K562 (cell line): ENCODE data around the gene SLC29A3. TPM values are rescaled to one million over a fixed set of nuclear protein-coding genes. Genes with fewer than 3 reads are reported as not detected.

Experiments
- ATAC-seq: fragments of 200-7000 bp; cut with Tn5 transposase; 3 replicates; pipeline ENCODE4 v1.9.1; 2020; ENCODE audit warnings: moderate library complexity
- BruUV-seq: library from RNA; stranded (reverse); fragments of 400-500 nt; replicated peaks from 2 replicates; lab custom pipeline; 2021; lab: Mats Ljungman, UMichigan
- CTCF ChIA-PET: fragments of 300-600 bp; formaldehyde crosslinking; extraction: SDS; loops from one replicate; lab custom pipeline; 2021; ENCODE audit warnings: low intra/inter-chr PET ratio; lab: Yijun Ruan, JAX
- POLR2A ChIA-PET: fragments of 300-600, 350-650 bp; sonication (Branson Sonifier 250); formaldehyde crosslinking; extraction: SDS; loops from one replicate; lab custom pipeline; 2021; ENCODE audit warnings: antibody characterized with exemption, inconsistent platforms; lab: Yijun Ruan, JAX
- DNase-seq, 4 experiments: peaks; one replicate each; pipeline versions ENCODE4 v3.0.0 to v3.0.0-alpha.2; 2011 to 2018; ENCODE audit warnings: low spot score in 3 of 4, mixed read lengths in 3 of 4; ENCODE audit errors: extremely low read depth in 1 of 4
- FAIRE-seq: peaks from 2 replicates; lab custom pipeline; 2011; peaks lifted over from hg19 to GRCh38; lab: Jason Lieb, UNC
- H2AFZ ChIP-seq: 2 replicates; pipeline ENCODE4 v1.6.0; 2011; ENCODE audit warnings: low read depth, low read length, control low read depth, inconsistent platforms
- H3K27ac ChIP-seq: fragments of 200-600 bp; 3 replicates; pipeline ENCODE4 v1.8.0; 2011; ENCODE audit warnings: low read depth, mild to moderate bottlenecking, control low read depth, inconsistent platforms, low read length, moderate library complexity, mixed read lengths; ENCODE audit errors: extremely low read depth
- H3K27me3 ChIP-seq, 2 experiments: fragments of 300-600 bp in 1 of 2; 2 replicates in 1 of 2; 3 replicates in 1 of 2; pipeline versions ENCODE4 v1.6.0 to v1.8.0; 2011; ENCODE audit warnings: inconsistent platforms in 2 of 2, low read length in 2 of 2, mild to moderate bottlenecking in 1 of 2, mixed read lengths in 1 of 2, moderate library complexity in 1 of 2; ENCODE audit not compliant: control insufficient read depth in 2 of 2, insufficient read depth in 2 of 2
- H3K36me3 ChIP-seq: fragments of 300-600 bp; 3 replicates; pipeline ENCODE4 v1.8.0; 2011; ENCODE audit warnings: mild to moderate bottlenecking, low read length, inconsistent platforms; ENCODE audit not compliant: control insufficient read depth, insufficient read depth
- H3K4me1 ChIP-seq, 2 experiments: fragments of 200-600 bp in 1 of 2; replicated peaks in 1 of 2; 2 replicates in 1 of 2; 3 replicates in 1 of 2; pipeline versions ENCODE4 v1.5.1 to v1.8.0; 2011; ENCODE audit warnings: inconsistent platforms in 2 of 2, low read length in 2 of 2, mild to moderate bottlenecking in 1 of 2, mixed read lengths in 1 of 2, moderate library complexity in 1 of 2; ENCODE audit not compliant: control insufficient read depth in 2 of 2, insufficient read depth in 2 of 2
- H3K4me2 ChIP-seq: 2 replicates; pipeline ENCODE4 v1.6.1; 2011; ENCODE audit warnings: low read length, control low read depth, inconsistent platforms, mixed read lengths; ENCODE audit not compliant: insufficient read depth
- H3K4me3 ChIP-seq: fragments of 200-600 bp; sonication (generic), shearing (Covaris generic); 2 replicates; pipeline ENCODE4 v1.5.1; 2016; ENCODE audit warnings: control low read depth, inconsistent platforms
- H3K79me2 ChIP-seq: fragments of 200-600 bp; 3 replicates; pipeline ENCODE4 v1.8.0; 2011; ENCODE audit warnings: low read length, inconsistent platforms; ENCODE audit not compliant: control insufficient read depth, insufficient read depth
- H3K9ac ChIP-seq, 2 experiments: 2 replicates each; pipeline versions ENCODE4 v1.6.0 to v1.6.1; 2011; ENCODE audit warnings: low read depth in 2 of 2, low read length in 2 of 2, control low read depth in 1 of 2, inconsistent platforms in 1 of 2, mild to moderate bottlenecking in 1 of 2, mixed read lengths in 1 of 2; ENCODE audit not compliant: insufficient read depth in 1 of 2
- H3K9me1 ChIP-seq: one replicate; pipeline ENCODE4 v1.6.0; 2011; ENCODE audit warnings: inconsistent platforms, mild to moderate bottlenecking, low read length, moderate library complexity; ENCODE audit not compliant: control insufficient read depth, insufficient read depth
- H3K9me3 ChIP-seq: replicated peaks from 2 replicates; pipeline ENCODE4 v1.5.1; 2011; ENCODE audit warnings: low read depth, low read length, inconsistent platforms; ENCODE audit not compliant: control insufficient read depth, insufficient read depth
- H4K20me1 ChIP-seq: replicated peaks from 2 replicates; pipeline ENCODE4 v1.6.1; 2011; ENCODE audit warnings: low read length, inconsistent platforms, mixed read lengths; ENCODE audit not compliant: control insufficient read depth, insufficient read depth
- CBX8 ChIP-seq: fragments of 200-600 bp; sonication (generic); IDR thresholded peaks from 2 replicates; pipeline ENCODE4 v1.6.1; 2012; ENCODE audit warnings: borderline replicate concordance, mixed run types, low read depth, mild to moderate bottlenecking, moderate library complexity, mixed read lengths, low read length, control low read depth, inconsistent platforms; ENCODE audit not compliant: poor library complexity, severe bottlenecking; ENCODE audit errors: extremely low read depth
- E2F6 ChIP-seq, 2 experiments: IDR thresholded peaks; 2 replicates each; pipeline ENCODE4 v1.6.1; 2011; ENCODE audit warnings: borderline replicate concordance in 1 of 2, control low read depth in 1 of 2, low read depth in 1 of 2, low read length in 1 of 2, mild to moderate bottlenecking in 1 of 2, mixed read lengths in 1 of 2, moderate library complexity in 1 of 2; ENCODE audit not compliant: insufficient read depth in 1 of 2, insufficient read length in 1 of 2, poor library complexity in 1 of 2, severe bottlenecking in 1 of 2; ENCODE audit errors: extremely low read depth in 1 of 2
- FUS ChIP-seq: fragments of 200-400 bp; formaldehyde crosslinking; optimal IDR thresholded peaks from 2 replicates; pipeline ENCODE3; 2017; ENCODE audit warnings: low read depth, low read length
- LARP7 ChIP-seq: fragments of 450-650 bp; IDR thresholded peaks from 2 replicates; pipeline ENCODE4 v1.6.1; 2016
- SETDB1 ChIP-seq: IDR thresholded peaks from one replicate; pipeline ENCODE4 v1.6.1; 2012; ENCODE audit warnings: low read length, control low read depth, inconsistent platforms
- STAT5A ChIP-seq: IDR thresholded peaks from 2 replicates; pipeline ENCODE4 v1.6.1; 2012; ENCODE audit warnings: low read length, inconsistent platforms, borderline replicate concordance
- TARDBP ChIP-seq: fragments of 450-650 bp; IDR thresholded peaks from 2 replicates; pipeline ENCODE4 v1.6.1; 2016
- TCF7L2 ChIP-seq: fragments of 150-350 bp; IDR thresholded peaks from 2 replicates; pipeline ENCODE4 v1.6.1; 2016; ENCODE audit warnings: low read depth, mild to moderate bottlenecking, low read length, moderate library complexity
- TGIF2 ChIP-seq: sonication (generic); formaldehyde crosslinking; IDR thresholded peaks from 2 replicates; pipeline ENCODE4 v1.8.1; 2022; ENCODE audit warnings: mild to moderate bottlenecking, missing genetic modification reagents, moderate library complexity
- YY1 ChIP-seq, 3 experiments: IDR thresholded peaks; 2 replicates each; pipeline ENCODE4 v1.6.1; 2011; ENCODE audit warnings: low read length in 2 of 3, mild to moderate bottlenecking in 2 of 3, moderate library complexity in 2 of 3, borderline replicate concordance in 1 of 3, control low read depth in 1 of 3, low read depth in 1 of 3; ENCODE audit not compliant: insufficient read depth in 3 of 3, insufficient replicate concordance in 2 of 3, control insufficient read depth in 1 of 3, insufficient read length in 1 of 3; ENCODE audit errors: extremely low read depth in 1 of 3
- ZNF124 ChIP-seq: sonication (generic); formaldehyde crosslinking; IDR thresholded peaks from 2 replicates; pipeline ENCODE4 v1.8.1; 2022; ENCODE audit warnings: missing genetic modification reagents
- WGBS: fragments of 100-300 bp; shearing (Covaris generic); methylation state at CpG from one replicate; pipeline ENCODE4 v1.1.6; 2016; ENCODE audit warnings: low coverage, mixed read lengths; ENCODE audit not compliant: insufficient coverage; ENCODE audit errors: missing lambda C conversion rate; 5-methylcytosine and 5-hydroxymethylcytosine counted together
- in situ Hi-C: fragments of 300-500 bp; cut with MboI; formaldehyde crosslinking; loops from 4 replicates; pipeline ENCODE4 v1.15.0; 2018; ENCODE audit warnings: inconsistent platforms, mixed read lengths
- intact Hi-C: fragments of 100-400 bp; cut with micrococcal nuclease; formaldehyde crosslinking; loops from 2 replicates; pipeline ENCODE4 v1.14.2; 2022
- polyA plus RNA-seq, 8 experiments: library from polyadenylated mRNA; depleted of rRNA in 4 of 8; stranded (reverse) in 5 of 8; unstranded in 3 of 8; fragments of >200 nt; fragmentation: Nextera tagmentation in 2 of 8; fragmentation: Illumina TruSeq in 1 of 8; extraction: Ambion mirVana in 2 of 8; extraction: Trizol in 1 of 8; gene quantifications; 2 replicates each; pipeline versions ENCODE4 v1.2.1 to v1.2.3, GENCODE V29; 2011 to 2014; ENCODE audit warnings: inconsistent platforms in 1 of 8, missing spikeins in 1 of 8
- total RNA-seq, 7 experiments: library from RNA; depleted of rRNA in 6 of 7; stranded (reverse); fragments of >200 nt in 6 of 7; fragmentation: Illumina TruSeq in 2 of 7; extraction: Trizol in 2 of 7; gene quantifications; 2 replicates each; pipeline versions ENCODE4 v1.2.1 to v1.2.3, GENCODE V29; 2011 to 2021; ENCODE audit warnings: low replicate concordance in 1 of 7
- TF ChIP-seq, protein P1 (sequence below): fragments of 250-450 bp; sonication (Bioruptor Pico); IDR thresholded peaks from 2 replicates; pipeline ENCODE4 v1.4.0; 2020

The SLC29A3 gene
- total and polyA plus RNA-seq, 9 of the 15 experiments (the other 6 are each of a cell fraction or from before 2014, with no cell fraction given): 2.1 to 10.7 (median 4.6) TPM

DNA sequence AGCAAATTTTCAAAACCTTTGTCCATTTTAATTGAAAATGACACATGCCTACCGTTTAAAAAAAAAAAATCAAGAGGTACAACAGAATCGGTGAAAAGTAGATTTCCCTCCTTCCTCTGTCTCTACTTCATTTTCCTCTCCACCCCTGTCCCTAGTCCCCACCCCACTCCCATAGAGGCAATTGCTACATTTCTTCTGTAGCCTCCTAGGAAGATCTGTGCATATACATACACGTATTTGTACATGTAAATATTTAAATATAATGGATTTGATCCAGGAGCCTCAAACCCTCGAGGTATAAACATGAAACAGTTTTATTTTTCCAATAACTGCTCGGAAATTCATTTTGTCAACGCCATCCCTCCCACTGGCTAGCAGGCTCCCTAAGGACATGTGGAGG is 14.1 kb upstream of the SLC29A3 start:
- H3K9me3 ChIP-seq: no peaks in the 10 kb centered on the region
- DNase-seq (no peak), FAIRE-seq (no peak), ATAC-seq (no peak)
- no TSS peak for BruUV-seq
- no peak for TF ChIP-seq CBX8
- TF ChIP-seq, protein P1, sequence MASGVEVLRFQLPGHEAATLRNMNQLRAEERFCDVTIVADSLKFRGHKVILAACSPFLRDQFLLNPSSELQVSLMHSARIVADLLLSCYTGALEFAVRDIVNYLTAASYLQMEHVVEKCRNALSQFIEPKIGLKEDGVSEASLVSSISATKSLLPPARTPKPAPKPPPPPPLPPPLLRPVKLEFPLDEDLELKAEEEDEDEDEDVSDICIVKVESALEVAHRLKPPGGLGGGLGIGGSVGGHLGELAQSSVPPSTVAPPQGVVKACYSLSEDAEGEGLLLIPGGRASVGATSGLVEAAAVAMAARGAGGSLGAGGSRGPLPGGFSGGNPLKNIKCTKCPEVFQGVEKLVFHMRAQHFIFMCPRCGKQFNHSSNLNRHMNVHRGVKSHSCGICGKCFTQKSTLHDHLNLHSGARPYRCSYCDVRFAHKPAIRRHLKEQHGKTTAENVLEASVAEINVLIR: no peak
- no peak for TF ChIP-seq LARP7
- TF ChIP-seq STAT5A: no peak
- TF ChIP-seq YY1 (IDR thresholded peaks at IDR 0.05; ENCODE audit: borderline replicate concordance in 1 of 3, control insufficient read depth in 1 of 3, extremely low read depth in 1 of 3, insufficient read depth in 3 of 3, insufficient read length in 1 of 3, insufficient replicate concordance in 2 of 3, low read depth in 1 of 3, low read length in 2 of 3): no peak
- no peak for TF ChIP-seq TARDBP
- TF ChIP-seq FUS: no peak
- no peak for TF ChIP-seq ZNF124
- TF ChIP-seq TCF7L2: no peak
- no peak for TF ChIP-seq TGIF2 (CRISPR knock-in tag)
- no peak for TF ChIP-seq SETDB1
- no peak for TF ChIP-seq E2F6 (IDR thresholded peaks at IDR 0.05; ENCODE audit: borderline replicate concordance in 1 of 2, extremely low read depth in 1 of 2, insufficient read depth in 1 of 2, insufficient read length in 1 of 2, low read depth in 1 of 2, low read length in 1 of 2, poor library complexity in 1 of 2, severe bottlenecking in 1 of 2)
- H3K4me1 ChIP-seq: peaks cover 0 to 5% of the 10 kb centered on the region in 2 experiments; a peak in 1 of 5 replicates
- WGBS: 6% methylated on average over 6 of the region's 6 CpGs
- H3K4me3 ChIP-seq: no peak overlapping the region
- peaks cover 6% of the 10 kb centered on the region; the same call in 1 of the 2 replicates for H4K20me1 ChIP-seq
- H3K27me3 ChIP-seq: peaks cover 7 to 53% of the 10 kb centered on the region in 2 experiments; a peak in 4 of 5 replicates
- no peak overlapping the region for H3K4me2 ChIP-seq
- intact Hi-C loops (no loop called here), in situ Hi-C loops (loop anchor here (25.0 kb wide), 1 partner anchor 1032 kb away; no protein-coding TSS in a partner anchor)
- ChIA-PET POLR2A (no interaction called here), CTCF (interaction anchor here (0.6 to 1.5 kb wide), 2 partner anchors 15 to 163 kb away, joined by 3 to 4 read pairs; partner anchors contain the start of gene SLC29A3)
- H3K9ac ChIP-seq: no peak overlapping the region; a peak in 1 of 4 replicates
- no peaks in the 10 kb centered on the region for H3K36me3 ChIP-seq
- H3K79me2 ChIP-seq: no peaks in the 10 kb centered on the region
- no peak overlapping the region for H3K27ac ChIP-seq
- no peak overlapping the region for H2AFZ ChIP-seq
- no peaks in the 10 kb centered on the region for H3K9me1 ChIP-seq
